OCI-LY3 (cell line): ENCODE measurements around the gene SLC25A44.

ENCODE experiments used
- H2AFZ ChIP-seq: fragments of 200-600, 300-600 bp; shearing (Covaris generic); 2 replicates; pipeline ENCODE4 v1.6.0; 2014; ENCODE audit warnings: antibody characterized with exemption, low read depth, low read length
- H3K27ac ChIP-seq: fragments of 200-600, 300-600 bp; sonication (generic); 2 replicates; pipeline ENCODE4 v1.5.1; 2014; ENCODE audit warnings: mild to moderate bottlenecking, low read length, moderate library complexity, mixed read lengths
- H3K27me3 ChIP-seq: fragments of 200-600, 300-600 bp; sonication (generic); 2 replicates; pipeline ENCODE4 v1.6.1; 2014; ENCODE audit warnings: low read depth, low read length, mixed read lengths
- H3K36me3 ChIP-seq: fragments of 200-600, 300-600 bp; sonication (generic); replicated peaks from 2 replicates; pipeline ENCODE3; 2014; ENCODE audit warnings: low read depth, low read length, mixed read lengths
- H3K4me1 ChIP-seq: fragments of 300-600, 200-600 bp; sonication (generic); 2 replicates; pipeline ENCODE4 v1.6.1; 2014; ENCODE audit warnings: low read length, mixed read lengths
- H3K4me2 ChIP-seq: fragments of 200-600, 300-600 bp; sonication (generic); 2 replicates; pipeline ENCODE4 v1.6.1; 2014; ENCODE audit warnings: low read length, mixed read lengths
- H3K4me3 ChIP-seq: fragments of 300-600, 200-600 bp; sonication (generic); 2 replicates; pipeline ENCODE4 v1.5.1; 2014; ENCODE audit warnings: antibody characterized with exemption, mild to moderate bottlenecking, low read length, moderate library complexity
- H3K79me2 ChIP-seq: fragments of 300-600, 200-600 bp; shearing (Covaris generic); 2 replicates; pipeline ENCODE4 v1.6.1; 2014; ENCODE audit warnings: mild to moderate bottlenecking, low read length, mixed read lengths
- H3K9ac ChIP-seq: fragments of 300-600, 200-600 bp; shearing (Covaris generic); 2 replicates; pipeline ENCODE4 v1.6.0; 2014; ENCODE audit warnings: mild to moderate bottlenecking, low read length, moderate library complexity
- H3K9me3 ChIP-seq: fragments of 200-600, 300-600 bp; shearing (Covaris generic); 2 replicates; pipeline ENCODE4 v1.6.1; 2014; ENCODE audit warnings: low read length, mixed read lengths; ENCODE audit not compliant: insufficient read depth
- H4K20me1 ChIP-seq: fragments of 200-600, 300-600 bp; sonication (generic); 2 replicates; pipeline ENCODE4 v1.6.1; 2016; ENCODE audit warnings: low read length, mixed read lengths; ENCODE audit not compliant: insufficient read depth
- EZH2phosphoT487 ChIP-seq: fragments of 200-600 bp; shearing (Covaris generic); IDR thresholded peaks from 2 replicates; pipeline ENCODE4 v1.6.1; 2018; ENCODE audit warnings: antibody characterized with exemption, mixed run types, low read depth
- TF ChIP-seq, protein P1 (sequence below): fragments of 200-600, 300-600 bp; sonication (generic); IDR thresholded peaks from 2 replicates; pipeline ENCODE4 v1.5.1; 2014; ENCODE audit warnings: antibody characterized with exemption, low read length, low read depth

The SLC25A44 gene

DNA sequence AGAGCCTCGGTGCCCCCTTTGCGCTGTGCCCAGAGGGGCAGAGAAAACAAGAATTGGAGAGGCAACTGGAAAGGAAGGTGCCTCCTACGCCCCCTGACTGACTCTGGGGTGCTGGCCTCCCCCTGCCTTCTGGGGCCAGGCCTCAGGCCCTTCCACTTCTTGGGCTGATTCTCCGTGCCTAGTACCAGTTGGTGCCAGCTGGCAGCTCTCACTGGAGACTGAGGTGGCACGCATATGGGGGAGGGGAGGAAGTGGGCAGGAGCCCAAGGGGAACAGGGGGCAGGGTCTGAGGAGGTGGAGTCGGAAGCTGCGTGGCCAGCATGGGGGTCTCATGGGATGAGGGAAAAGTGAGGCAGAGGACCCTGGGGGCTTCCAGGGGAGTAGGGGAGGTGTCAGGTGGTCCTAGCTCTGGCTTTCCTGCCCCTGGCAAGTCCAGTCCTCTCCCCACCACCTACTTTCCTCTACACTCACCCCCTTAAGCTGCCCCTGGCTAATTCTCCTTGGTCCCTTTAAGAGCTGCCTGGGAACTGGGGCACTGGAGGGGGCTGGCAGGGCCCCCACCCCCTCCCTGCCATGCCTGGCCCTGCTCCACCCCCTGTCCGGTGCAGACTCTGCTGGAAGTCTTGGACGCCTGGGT lies 47.0 kb upstream of the SLC25A44 start:
- Histone ChIP-seq H3K4me3 (peak overlapping the region; percentile 67), H3K36me3 (no peaks in the 10 kb centered on the region), H2AFZ (peak overlapping the region; percentile 62), H3K79me2 (no peaks in the 10 kb centered on the region), H3K9me3 (no peaks in the 10 kb centered on the region), H3K9ac (peak overlapping the region; percentile 34), H4K20me1 (no peaks in the 10 kb centered on the region), H3K4me2 (peak overlapping the region; percentile 88), H3K27ac (no peak overlapping the region), H3K27me3 (no peaks in the 10 kb centered on the region; the same call in 1 of the 2 replicates), H3K4me1 (peaks cover 63% of the 10 kb centered on the region)
- no peak for TF ChIP-seq EZH2phosphoT487
- TF ChIP-seq, protein P1, sequence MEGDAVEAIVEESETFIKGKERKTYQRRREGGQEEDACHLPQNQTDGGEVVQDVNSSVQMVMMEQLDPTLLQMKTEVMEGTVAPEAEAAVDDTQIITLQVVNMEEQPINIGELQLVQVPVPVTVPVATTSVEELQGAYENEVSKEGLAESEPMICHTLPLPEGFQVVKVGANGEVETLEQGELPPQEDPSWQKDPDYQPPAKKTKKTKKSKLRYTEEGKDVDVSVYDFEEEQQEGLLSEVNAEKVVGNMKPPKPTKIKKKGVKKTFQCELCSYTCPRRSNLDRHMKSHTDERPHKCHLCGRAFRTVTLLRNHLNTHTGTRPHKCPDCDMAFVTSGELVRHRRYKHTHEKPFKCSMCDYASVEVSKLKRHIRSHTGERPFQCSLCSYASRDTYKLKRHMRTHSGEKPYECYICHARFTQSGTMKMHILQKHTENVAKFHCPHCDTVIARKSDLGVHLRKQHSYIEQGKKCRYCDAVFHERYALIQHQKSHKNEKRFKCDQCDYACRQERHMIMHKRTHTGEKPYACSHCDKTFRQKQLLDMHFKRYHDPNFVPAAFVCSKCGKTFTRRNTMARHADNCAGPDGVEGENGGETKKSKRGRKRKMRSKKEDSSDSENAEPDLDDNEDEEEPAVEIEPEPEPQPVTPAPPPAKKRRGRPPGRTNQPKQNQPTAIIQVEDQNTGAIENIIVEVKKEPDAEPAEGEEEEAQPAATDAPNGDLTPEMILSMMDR = no peak

DNA sequence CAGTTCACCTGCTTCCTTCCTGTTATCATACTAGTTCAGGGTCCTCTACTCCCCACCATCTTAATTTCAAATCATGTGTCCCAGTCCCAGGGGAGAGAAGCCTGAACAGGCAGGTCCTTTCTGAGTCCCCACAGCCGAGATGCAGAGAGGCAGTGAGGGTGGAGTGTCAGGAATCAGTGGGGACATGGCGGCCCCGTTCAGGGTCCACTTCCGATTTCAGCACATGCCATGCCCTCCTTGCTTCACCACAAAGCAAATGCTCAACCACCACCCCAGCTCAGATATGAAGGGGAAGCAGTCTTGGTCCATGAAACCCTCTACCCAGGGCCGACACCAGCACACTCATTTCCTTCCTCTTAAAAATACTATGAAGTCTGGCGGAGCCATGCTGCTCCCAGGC lies 45.7 kb upstream of the SLC25A44 start:
- Histone ChIP-seq H3K27ac (peak overlapping the region; percentile 58), H3K4me3 (peak overlapping the region; percentile 29), H2AFZ (peak overlapping the region; percentile 83)

DNA sequence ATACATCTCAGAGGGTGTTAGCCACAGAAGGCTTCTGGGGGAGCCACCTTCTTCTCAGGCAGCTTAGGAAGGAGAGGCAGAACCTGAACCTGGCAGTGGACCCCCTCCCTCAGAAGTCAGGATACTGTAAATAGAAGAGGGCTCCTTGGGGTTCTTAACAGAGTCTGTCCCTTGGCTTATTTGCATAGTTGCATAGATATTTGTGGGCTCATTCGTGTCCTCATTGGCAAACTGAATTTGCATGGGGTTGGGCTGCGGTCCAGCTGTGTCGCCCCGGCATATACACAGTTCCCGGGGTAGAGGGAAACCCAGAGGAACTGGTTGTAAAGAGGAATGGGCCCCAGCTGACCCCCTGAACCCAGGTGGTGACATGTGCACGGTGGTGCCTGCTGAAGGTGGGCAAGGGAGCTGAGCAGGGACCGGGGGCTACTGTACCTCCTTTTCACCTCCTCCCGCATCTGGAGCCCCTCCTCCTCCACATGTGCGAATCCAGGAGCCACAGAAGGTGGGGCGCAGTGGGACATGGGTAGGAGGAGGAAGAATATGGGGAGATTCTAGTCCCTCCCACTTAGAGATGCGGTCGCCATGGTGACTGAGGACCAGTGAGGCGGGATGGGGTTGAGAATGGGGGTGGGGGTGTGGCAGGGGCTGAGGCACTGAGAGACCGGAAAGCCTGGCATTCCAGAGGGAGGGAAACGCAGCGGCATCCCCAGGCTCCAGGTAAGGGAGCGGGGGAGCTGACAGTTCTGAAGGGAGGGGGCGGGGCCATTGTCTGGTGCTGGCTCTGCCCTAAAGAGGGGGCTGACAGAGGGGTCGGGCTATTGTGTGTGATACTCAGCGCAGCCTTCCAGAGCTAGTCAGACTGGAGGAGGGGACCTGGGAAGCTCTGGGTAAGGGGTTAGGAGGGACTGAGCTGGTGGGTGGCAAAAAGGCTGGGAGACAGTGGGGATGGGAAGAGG lies 44.3 kb upstream of the SLC25A44 start:
- Histone ChIP-seq H3K9me3 (no peaks in the 10 kb centered on the region), H3K4me3 (peak overlapping the region; percentile 68)

More for the DNA sequence above, 45.7 kb upstream of the SLC25A44 start:
- peak overlapping the region; percentile 46; the same call in 1 of the 2 replicates for H3K9ac ChIP-seq
- no peaks in the 10 kb centered on the region for H4K20me1 ChIP-seq
- no peaks in the 10 kb centered on the region for H3K9me3 ChIP-seq
- peaks cover 76% of the 10 kb centered on the region for H3K4me1 ChIP-seq
- peak overlapping the region; percentile 70 for H3K4me2 ChIP-seq
- TF ChIP-seq, protein P1 = no peak
- TF ChIP-seq EZH2phosphoT487 = no peak
- no peaks in the 10 kb centered on the region for H3K36me3 ChIP-seq
- H3K27me3 ChIP-seq = no peaks in the 10 kb centered on the region; the same call in 1 of the 2 replicates
- H3K79me2 ChIP-seq = no peaks in the 10 kb centered on the region

More for the DNA sequence above, 44.3 kb upstream of the SLC25A44 start:
- Histone ChIP-seq H3K4me2 (peak overlapping the region; percentile 78), H3K9ac (peak overlapping the region; percentile 21; the same call in 1 of the 2 replicates), H2AFZ (no peak overlapping the region), H3K4me1 (peaks cover 90% of the 10 kb centered on the region), H3K27me3 (no peaks in the 10 kb centered on the region), H3K27ac (peak overlapping the region; percentile 72), H3K79me2 (no peaks in the 10 kb centered on the region), H3K36me3 (no peaks in the 10 kb centered on the region), H4K20me1 (no peaks in the 10 kb centered on the region)
- no peak for TF ChIP-seq EZH2phosphoT487
- TF ChIP-seq, protein P1 = no peak
